Heart right ventricle (tissue), 16 donors: Measurements from ENCODE around the gene UBE2QL1. TPM values are rescaled to one million over a fixed set of nuclear protein-coding genes. Genes with fewer than 3 reads are reported as not detected.

Source experiments
- ATAC-seq, 8 donors: fragments of 200-7000 bp; cut with Tn5 transposase; one replicate each; pipeline ENCODE4 v1.9.1; 2020; ENCODE audit warnings: mild to moderate bottlenecking in 8 of 8, moderate library complexity in 8 of 8, moderate number of reproducible peaks in 1 of 8
- DNase-seq, 2 donors: peaks; one replicate each; pipeline ENCODE4 v3.0.0-alpha.2; 2020
- H3K27ac ChIP-seq, 10 donors: fragments of 200-600 bp; sonication (generic) in 2 of 10; one replicate each; pipeline versions ENCODE4 v1.5.0 to v1.8.0; 2020 to 2022; ENCODE audit warnings: mild to moderate bottlenecking in 3 of 10
- H3K27me3 ChIP-seq, 7 donors: fragments of 200-600 bp; one replicate each; pipeline ENCODE4 v1.8.0; 2021 to 2022; ENCODE audit warnings: mild to moderate bottlenecking in 2 of 7
- H3K36me3 ChIP-seq, 9 donors: fragments of 200-600 bp; sonication (generic) in 1 of 9; one replicate each; pipeline versions ENCODE4 v1.5.0 to v1.8.0; 2020 to 2022; ENCODE audit warnings: mild to moderate bottlenecking in 2 of 9
- H3K4me1 ChIP-seq, 9 donors: fragments of 200-600 bp; sonication (generic) in 1 of 9; one replicate each; pipeline versions ENCODE4 v1.5.0 to v1.8.0; 2020 to 2022; ENCODE audit warnings: mild to moderate bottlenecking in 4 of 9
- H3K4me3 ChIP-seq, 10 donors: fragments of 200-600 bp; sonication (generic) in 2 of 10; one replicate each; pipeline versions ENCODE4 v1.5.0 to v1.8.0; 2020 to 2022; ENCODE audit warnings: mild to moderate bottlenecking in 7 of 10, moderate library complexity in 2 of 10
- H3K9me3 ChIP-seq, 11 donors: fragments of 200-600 bp in 10 of 11; sonication (generic) in 2 of 11; one replicate each; pipeline versions ENCODE4 v1.5.0 to v1.8.0; 2013 to 2022; ENCODE audit warnings: mild to moderate bottlenecking in 2 of 11, control low read depth in 1 of 11, moderate library complexity in 1 of 11
- CTCF ChIP-seq, 9 donors: fragments of 200-600 bp; sonication (generic) in 2 of 9; IDR thresholded peaks; one replicate each; pipeline versions ENCODE4 v1.5.0 to v1.8.0; 2021 to 2022; ENCODE audit warnings: antibody characterized with exemption in 9 of 9, mild to moderate bottlenecking in 5 of 9, moderate library complexity in 1 of 9
- WGBS, 2 donors: extraction: QIAGEN DNeasy Blood & Tissue Kit; methylation state at CpG; one replicate each; pipeline ENCODE4 v1.1.7; 2013; ENCODE audit warnings: inconsistent platforms in 1 of 2; 5-methylcytosine and 5-hydroxymethylcytosine counted together
- intact Hi-C, 10 donors: fragments of 100-400 bp; cut with DNase I; formaldehyde crosslinking; loops; one replicate each; pipeline versions ENCODE4 v1.11.1 to v1.14.2; 2022
- polyA plus RNA-seq, 2 donors: library from polyadenylated mRNA; stranded (reverse); fragments of 200-250 nt; gene quantifications; one replicate each; pipeline ENCODE4 v1.2.3, GENCODE V29; 2013
- total RNA-seq, 10 donors: library from RNA; stranded (reverse); fragmentation: NEBNext Ultra II Directional in 3 of 10; extraction: Animal tissue kit (Norgen Biotek cat#: 25700) in 3 of 10; gene quantifications; one replicate each; pipeline versions ENCODE4 v1.2.1 to v1.2.4, GENCODE V29; 2021 to 2023
- donor health status: Arrhythmogenic right ventricular cardiomyopathy.
- donor health status: ischemic (EF 13 %, LVEDD 7.1; RV severe dilation, severe dysfunction).
- donor health status: healthy with polysubstance abuse.
- donor health status: DM: no; HTN: yes; CAD: no.
- donor health status: DM: no; HTN: no; CAD: no.
- donor health status: ischemic (EF 25% LVEDD 6.9; RV normal size, moderate dysfunction).
- donor health status: ischemic (EF 25% LVEDD 5.7; RV mildly dilated, moderate dysfunction).
- donor health status: healthy.
- donor health status: DM: yes; HTN: yes; CAD: no.
- donor health status: Ischemic cardiomyopathy.
- donor health status: ischemic (EF 35%, LVEDD 5.7; RV mildly dilated, moderate dysfunction).
- donor health status: nonischemic (EF 11% LVEDD 7.7; RV severe dilation, severe dysfunction).
- donor health status: DM: yes; HTN: yes; CAD: no.
- donor health status: PGD.
- donor health status: ischemic (EF 29% LVEDD 5.4; RV normal size, mild dysfunction).
- donor health status: nonischemic (EF 23%, LVEDD 6.1; RV moderate dilation, normal function).

The UBE2QL1 gene
- total and polyA plus RNA-seq, 12 donors: 8.9 to 26.3 (median 18.1) TPM

GRCh38 chr5:6468104-6468503 is 19.4 kb downstream of the UBE2QL1 start:
- DNase-seq (no peak), ATAC-seq (peak in 4 of 8 donors; percentile 25 to 63 (median 50))
- Histone ChIP-seq H3K4me1 (peaks cover 0 to 72% (median 10%) of the 10 kb centered on the region in 9 donors), H3K27me3 (peaks cover 0 to 4% (median 0%) of the 10 kb centered on the region in 7 donors), H3K27ac (no peak overlapping the region), H3K4me3 (no peak overlapping the region), H3K36me3 (no peaks in the 10 kb centered on the region), H3K9me3 (peaks cover 0 to 6% (median 0%) of the 10 kb centered on the region in 11 donors)
- TF ChIP-seq CTCF (IDR thresholded peaks at IDR 0.05): no peak
- 37 to 44% methylated on average over 11 of the region's 11 CpGs for WGBS, 2 donors
- intact Hi-C loops: no loop called here

GRCh38 chr5:6468870-6469269 is 20.2 kb downstream of the UBE2QL1 start:
- Histone ChIP-seq H3K4me1 (peaks cover 0 to 79% (median 11%) of the 10 kb centered on the region in 9 donors), H3K9me3 (peaks cover 0 to 6% (median 0%) of the 10 kb centered on the region in 11 donors), H3K36me3 (no peaks in the 10 kb centered on the region), H3K27ac (no peak overlapping the region), H3K27me3 (peaks cover 0 to 4% (median 0%) of the 10 kb centered on the region in 7 donors), H3K4me3 (no peak overlapping the region)
- intact Hi-C loops: no loop called here
- no peak for TF ChIP-seq CTCF (IDR thresholded peaks at IDR 0.05)
- ATAC-seq (no peak), DNase-seq (no peak)
- 88 to 90% methylated on average over 8 of the region's 8 CpGs for WGBS, 2 donors

- H3K4me1 ChIP-seq: peaks cover 0 to 79% (median 13%) of the 10 kb centered on the region in 9 donors
- H3K4me3 ChIP-seq: no peak overlapping the region
- DNase-seq (no peak), ATAC-seq (no peak)
- TF ChIP-seq CTCF (IDR thresholded peaks at IDR 0.05): no peak
- H3K36me3 ChIP-seq: no peaks in the 10 kb centered on the region
- peaks cover 0 to 6% (median 0%) of the 10 kb centered on the region in 11 donors for H3K9me3 ChIP-seq
- H3K27me3 ChIP-seq: peaks cover 0 to 4% (median 0%) of the 10 kb centered on the region in 7 donors
- intact Hi-C loops: no loop called here
- 91% methylated on average over 11 of the region's 11 CpGs for WGBS, 2 donors
- peak overlapping the region in 1 of 10 donors; percentile 26 for H3K27ac ChIP-seq
These were observed 21.2 kb downstream of the UBE2QL1 start for GRCh38 chr5:6469836-6470235.

- peak overlapping the region in 1 of 10 donors; percentile 49 for H3K27ac ChIP-seq
- H3K27me3 ChIP-seq: peaks cover 0 to 4% (median 0%) of the 10 kb centered on the region in 7 donors
- 65 to 74% methylated on average over 4 of the region's 4 CpGs for WGBS, 2 donors
- ATAC-seq (peak in 2 of 8 donors; percentile 34 to 48), DNase-seq (no peak)
- H3K9me3 ChIP-seq: peaks cover 0 to 6% (median 0%) of the 10 kb centered on the region in 11 donors
- TF ChIP-seq CTCF (IDR thresholded peaks at IDR 0.05): no peak
- intact Hi-C loops: no loop called here
- H3K36me3 ChIP-seq: no peaks in the 10 kb centered on the region
- H3K4me1 ChIP-seq: peaks cover 0 to 73% (median 13%) of the 10 kb centered on the region in 9 donors
- no peak overlapping the region for H3K4me3 ChIP-seq
These were observed 22.0 kb downstream of the UBE2QL1 start for GRCh38 chr5:6470672-6471071.
